ENCODE results near the gene EPN1. TPM values are rescaled to one million over a fixed set of nuclear protein-coding genes. Genes with fewer than 3 reads are reported as not detected.

The EPN1 gene
- total RNA-seq, 1 donor from 2014 or later = 155 TPM

- Histone ChIP-seq H3K27me3 (ENCODE audit: control insufficient read depth, insufficient read depth, low read length) (no peaks in the 10 kb centered on the region), H3K4me3 (ENCODE audit: low read depth, low read length) (no peak overlapping the region), H3K36me3 (ENCODE audit: control insufficient read depth, insufficient read depth, low read length) (peaks cover 8% of the 10 kb centered on the region)
- TF ChIP-seq CTCF (IDR thresholded peaks at IDR 0.05; ENCODE audit: insufficient read depth, low read length, poor library complexity, severe bottlenecking) = no peak
- no peak for DNase-seq (ENCODE audit: low read depth)
These were observed 14.0 kb upstream of the EPN1 start for GRCh38 chr19:55660991-55661390.

GRCh38 chr19:55661826-55662225 is 13.2 kb upstream of the EPN1 start:
- no peak for TF ChIP-seq CTCF (IDR thresholded peaks at IDR 0.05; ENCODE audit: insufficient read depth, low read length, poor library complexity, severe bottlenecking)
- peaks cover 10% of the 10 kb centered on the region for H3K36me3 ChIP-seq (ENCODE audit: control insufficient read depth, insufficient read depth, low read length)
- H3K4me3 ChIP-seq (ENCODE audit: low read depth, low read length) = no peak overlapping the region
- H3K27me3 ChIP-seq (ENCODE audit: control insufficient read depth, insufficient read depth, low read length) = no peaks in the 10 kb centered on the region
- DNase-seq (ENCODE audit: low read depth) = no peak

GRCh38 chr19:55663846-55664536 is 11.0 kb upstream of the EPN1 start:
- no peak overlapping the region for H3K4me3 ChIP-seq (ENCODE audit: low read depth, low read length)
- peaks cover 10% of the 10 kb centered on the region for H3K36me3 ChIP-seq (ENCODE audit: control insufficient read depth, insufficient read depth, low read length)
- TF ChIP-seq CTCF (IDR thresholded peaks at IDR 0.05; ENCODE audit: insufficient read depth, low read length, poor library complexity, severe bottlenecking) = no peak
- no peaks in the 10 kb centered on the region for H3K27me3 ChIP-seq (ENCODE audit: control insufficient read depth, insufficient read depth, low read length)
- DNase-seq (ENCODE audit: low read depth) = no peak

- H3K4me3 ChIP-seq (ENCODE audit: low read depth, low read length) = no peak overlapping the region
- H3K27me3 ChIP-seq (ENCODE audit: control insufficient read depth, insufficient read depth, low read length) = no peaks in the 10 kb centered on the region
- TF ChIP-seq CTCF (IDR thresholded peaks at IDR 0.05; ENCODE audit: insufficient read depth, low read length, poor library complexity, severe bottlenecking) = no peak
- no peak for DNase-seq (ENCODE audit: low read depth)
- H3K36me3 ChIP-seq (ENCODE audit: control insufficient read depth, insufficient read depth, low read length) = peaks cover 13% of the 10 kb centered on the region
These were observed 8.6 kb upstream of the EPN1 start for GRCh38 chr19:55666343-55667005.

GRCh38 chr19:55667006-55667381 is 8.0 kb upstream of the EPN1 start:
- no peak for DNase-seq (ENCODE audit: low read depth)
- H3K36me3 ChIP-seq (ENCODE audit: control insufficient read depth, insufficient read depth, low read length) = peaks cover 13% of the 10 kb centered on the region
- TF ChIP-seq CTCF (IDR thresholded peaks at IDR 0.05; ENCODE audit: insufficient read depth, low read length, poor library complexity, severe bottlenecking) = no peak
- no peaks in the 10 kb centered on the region for H3K27me3 ChIP-seq (ENCODE audit: control insufficient read depth, insufficient read depth, low read length)
- no peak overlapping the region for H3K4me3 ChIP-seq (ENCODE audit: low read depth, low read length)
